Breast epithelium (tissue), 4 donors: ENCODE measurements around the gene ICOSLG. TPM values are rescaled to one million over a fixed set of nuclear protein-coding genes. Genes with fewer than 3 reads are reported as not detected.
"Not testable (repeated sequence)": the region's sequence is repeated elsewhere in the genome, so short reads cannot be mapped to it uniquely, and the experiment has no call there.

Experiments
- DNase-seq, 2 donors: peaks; one replicate each; pipeline ENCODE4 v3.0.0-alpha.2; 2019; ENCODE audit warnings: low spot score in 2 of 2
- H3K27ac ChIP-seq, 2 donors: fragments of 200-600 bp; sonication (generic) in 1 of 2; one replicate each; pipeline ENCODE4 v1.5.1; 2016 to 2019; ENCODE audit warnings: mild to moderate bottlenecking in 1 of 2
- H3K27me3 ChIP-seq, 2 donors: fragments of 200-600 bp; sonication (generic) in 1 of 2; one replicate each; pipeline versions ENCODE4 v1.5.1 to v1.6.0; 2017 to 2019; ENCODE audit warnings: control low read depth in 1 of 2, mild to moderate bottlenecking in 1 of 2
- H3K36me3 ChIP-seq: fragments of 200-600 bp; one replicate; pipeline ENCODE4 v1.5.1; 2019
- H3K4me1 ChIP-seq, 2 donors: fragments of 200-600 bp; sonication (generic); one replicate each; pipeline ENCODE4 v1.5.1; 2016 to 2019; ENCODE audit warnings: control low read depth in 1 of 2
- H3K4me3 ChIP-seq, 3 donors: fragments of 200-600 bp; sonication (generic); 1 replicate in 2 of 3; 2 replicates in 1 of 3; pipeline ENCODE4 v1.5.1; 2016 to 2019; ENCODE audit warnings: mild to moderate bottlenecking in 3 of 3, moderate library complexity in 2 of 3
- H3K9me3 ChIP-seq, 2 donors: fragments of 200-600 bp; sonication (generic) in 1 of 2; one replicate each; pipeline ENCODE4 v1.5.1; 2016 to 2019; ENCODE audit warnings: control low read depth in 1 of 2
- POLR2A ChIP-seq: fragments of 450-650 bp; IDR thresholded peaks from one replicate; pipeline ENCODE4 v1.6.1; 2016; ENCODE audit warnings: antibody characterized with exemption, mild to moderate bottlenecking, moderate library complexity
- POLR2AphosphoS5 ChIP-seq, 3 donors: sonication (generic); formaldehyde crosslinking; IDR thresholded peaks; one replicate each; pipeline ENCODE4 v1.6.1; 2017; ENCODE audit warnings: antibody characterized with exemption in 3 of 3
- intact Hi-C: fragments of 100-400 bp; cut with DNase I; formaldehyde crosslinking; loops from one replicate; pipeline ENCODE4 v1.15.1; 2023; ENCODE audit warnings: low total_unique reads
- total RNA-seq, 3 donors: library from RNA; depleted of rRNA; stranded (reverse); fragments of >200 nt; gene quantifications; one replicate each; pipeline ENCODE4 v1.1.0, GENCODE V29; 2016
- TF ChIP-seq, protein P1 (sequence below), 3 donors: fragments of 450-650 bp; IDR thresholded peaks; one replicate each; pipeline ENCODE4 v1.5.1; 2016 to 2017; ENCODE audit warnings: antibody characterized with exemption in 3 of 3, mild to moderate bottlenecking in 3 of 3, moderate library complexity in 3 of 3

ICOSLG gene
- total RNA-seq, 3 donors from 2014 or later, result 0.80 to 4.2 (median 2.6) TPM

DNA sequence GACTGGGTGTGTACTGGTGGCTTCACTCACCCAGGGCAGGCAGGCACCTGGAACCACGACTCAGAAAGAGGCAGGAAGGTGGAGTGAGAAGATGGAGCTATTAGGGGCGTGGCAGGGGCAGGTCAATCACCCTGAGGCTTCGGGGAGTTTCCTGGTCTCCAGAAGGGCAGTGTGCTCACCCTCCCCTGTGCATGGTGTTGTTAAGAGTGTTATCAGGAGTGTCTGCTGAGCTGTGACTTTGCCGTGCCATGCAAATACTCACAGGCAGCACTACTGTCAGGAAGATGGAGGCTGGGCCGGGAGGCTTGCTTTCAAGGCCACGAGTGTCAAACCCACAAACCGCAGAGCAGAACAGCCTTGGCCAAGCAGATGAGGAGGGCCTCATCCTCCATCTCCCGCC, 22.3 kb downstream of the ICOSLG start:
- H3K4me3 ChIP-seq, intact Hi-C loops, H3K4me1 ChIP-seq, H3K27ac ChIP-seq, DNase-seq, H3K9me3 ChIP-seq, H3K36me3 ChIP-seq, H3K27me3 ChIP-seq: not testable (repeated sequence)

DNA sequence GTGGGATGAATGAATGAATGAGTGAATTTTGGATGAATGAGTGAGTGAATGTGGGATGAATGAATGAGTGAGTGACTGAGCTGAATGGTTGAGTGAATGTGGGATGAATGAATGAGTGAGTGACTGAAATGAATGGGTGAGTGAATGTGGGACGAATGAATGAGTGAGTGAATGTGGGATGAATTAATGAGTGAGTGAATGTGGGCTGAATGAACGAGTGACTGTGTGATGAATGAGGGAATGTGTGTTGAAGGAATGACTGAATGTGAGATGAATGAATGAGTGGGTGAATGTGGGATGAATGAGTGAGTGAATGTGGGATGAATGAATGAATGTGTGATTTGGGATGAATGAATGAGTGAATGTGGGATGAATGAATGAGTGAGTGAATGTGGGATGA, 28.8 kb downstream of the ICOSLG start:
- H3K27ac ChIP-seq, H3K27me3 ChIP-seq, DNase-seq, H3K9me3 ChIP-seq, intact Hi-C loops, H3K4me3 ChIP-seq, H3K4me1 ChIP-seq, H3K36me3 ChIP-seq: not testable (repeated sequence)

DNA sequence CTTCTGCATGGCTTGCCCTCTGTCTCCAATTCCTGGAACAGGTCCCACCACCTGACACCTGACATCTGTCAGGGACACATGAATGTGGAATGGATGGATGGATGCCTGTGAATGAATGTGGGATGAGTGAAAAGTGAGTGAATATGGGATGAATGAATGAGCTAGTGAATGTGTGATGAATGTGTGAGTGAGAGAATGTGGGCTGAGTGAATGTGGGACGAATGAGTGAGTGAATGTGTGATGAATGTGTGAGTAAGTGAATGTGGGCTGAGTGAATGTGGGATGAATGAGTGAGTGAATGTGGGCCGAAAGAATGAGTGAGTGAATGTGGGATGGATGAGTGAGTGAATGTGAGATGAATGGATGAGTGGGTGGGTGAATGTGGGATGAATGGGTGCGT, 29.2 kb downstream of the ICOSLG start:
- H3K27me3 ChIP-seq, intact Hi-C loops, H3K4me1 ChIP-seq, DNase-seq, H3K27ac ChIP-seq, H3K36me3 ChIP-seq, H3K9me3 ChIP-seq, H3K4me3 ChIP-seq: not testable (repeated sequence)

DNA sequence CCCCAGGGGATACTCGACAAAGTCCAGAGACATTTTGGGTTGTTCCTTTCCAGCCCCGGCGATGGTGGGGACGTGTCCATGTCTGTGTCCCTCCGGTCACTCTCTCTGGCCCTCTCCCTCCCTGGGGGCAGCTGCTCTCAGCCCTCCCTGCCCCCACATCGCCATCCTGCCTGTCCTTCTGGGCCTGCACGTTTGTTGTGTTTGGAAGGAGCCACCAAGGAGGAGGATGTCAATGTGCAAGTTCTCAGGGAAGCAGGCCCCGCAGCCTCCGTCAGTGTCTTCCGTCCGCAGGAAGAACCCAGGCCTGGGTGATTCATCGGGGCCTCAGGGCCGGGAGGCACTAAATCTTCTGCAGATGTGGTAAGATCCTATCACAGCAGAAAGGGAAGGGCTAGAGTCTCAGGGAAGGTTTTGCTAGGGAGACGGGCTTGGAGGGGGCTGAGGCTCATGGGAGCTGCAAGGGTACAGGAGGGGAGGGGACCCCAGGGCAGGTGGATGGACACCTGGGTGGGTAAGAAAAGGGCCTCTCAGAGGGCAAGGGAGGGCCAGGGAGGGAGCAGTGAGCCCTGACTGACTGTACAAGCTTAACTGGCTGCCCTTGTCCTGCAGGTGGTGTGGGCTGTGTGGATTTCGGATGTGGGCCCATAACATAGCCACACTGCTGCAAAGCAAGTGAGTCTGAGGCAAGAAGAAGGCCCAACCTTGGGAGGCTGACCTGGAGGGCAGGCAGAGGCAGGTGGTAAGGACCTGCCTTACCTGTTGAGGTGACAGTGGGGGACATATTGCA, 32.7 kb downstream of the ICOSLG start:
- H3K27me3 ChIP-seq, H3K36me3 ChIP-seq, DNase-seq, H3K9me3 ChIP-seq, H3K4me1 ChIP-seq, intact Hi-C loops, H3K4me3 ChIP-seq: not testable (repeated sequence)
- peak overlapping the region in 1 of 2 donors; percentile 52 for H3K27ac ChIP-seq

DNA sequence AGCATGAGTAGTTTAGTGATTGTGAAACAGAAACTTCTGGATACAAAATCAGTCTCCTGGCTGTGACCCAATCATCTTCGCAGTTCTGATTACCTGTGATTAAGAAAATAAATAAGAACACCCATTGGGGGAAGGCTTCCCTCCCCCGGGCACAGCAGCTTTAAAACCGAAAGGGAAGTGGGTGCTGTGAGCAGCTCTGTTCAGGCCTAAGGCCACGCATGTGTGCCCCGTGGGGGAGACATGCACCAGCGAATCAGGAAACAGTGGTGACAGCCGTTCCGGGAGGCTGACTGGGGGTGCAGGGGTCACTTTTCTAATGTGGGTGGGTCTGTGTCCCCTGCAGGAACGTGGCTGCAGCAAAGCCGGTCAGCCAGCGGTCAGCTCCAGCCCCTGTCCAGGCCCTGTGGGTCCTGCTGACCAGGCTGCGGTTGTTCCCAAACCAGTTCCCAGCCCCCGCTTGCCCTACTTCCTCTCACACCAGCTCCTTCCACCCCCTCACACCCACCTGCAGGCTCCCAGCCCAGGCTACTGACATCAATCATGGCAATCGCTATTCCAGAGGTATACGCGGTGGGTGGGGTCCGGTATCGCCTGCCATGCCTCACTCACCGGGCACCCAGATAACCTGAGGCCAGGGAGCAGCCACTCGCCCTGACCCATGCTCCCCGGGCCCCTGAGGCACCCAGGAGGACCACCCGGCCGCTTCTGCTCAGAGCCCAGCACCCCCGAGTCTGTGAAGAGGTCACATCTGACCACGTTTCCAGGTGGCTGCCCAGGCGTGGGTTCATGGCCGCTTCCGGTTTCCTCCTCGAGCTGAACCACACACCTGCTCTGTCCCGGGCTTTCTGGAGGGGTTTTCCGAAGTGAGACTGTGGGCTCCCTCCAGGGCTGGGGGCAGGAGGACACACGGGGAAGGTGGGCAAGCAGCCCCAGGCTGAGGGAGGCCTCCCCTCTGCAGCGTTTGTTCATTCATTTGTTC, 33.8 kb downstream of the ICOSLG start:
- H3K4me3 ChIP-seq, DNase-seq, H3K36me3 ChIP-seq, H3K9me3 ChIP-seq, H3K27me3 ChIP-seq, H3K27ac ChIP-seq, H3K4me1 ChIP-seq, intact Hi-C loops: not testable (repeated sequence)

DNA sequence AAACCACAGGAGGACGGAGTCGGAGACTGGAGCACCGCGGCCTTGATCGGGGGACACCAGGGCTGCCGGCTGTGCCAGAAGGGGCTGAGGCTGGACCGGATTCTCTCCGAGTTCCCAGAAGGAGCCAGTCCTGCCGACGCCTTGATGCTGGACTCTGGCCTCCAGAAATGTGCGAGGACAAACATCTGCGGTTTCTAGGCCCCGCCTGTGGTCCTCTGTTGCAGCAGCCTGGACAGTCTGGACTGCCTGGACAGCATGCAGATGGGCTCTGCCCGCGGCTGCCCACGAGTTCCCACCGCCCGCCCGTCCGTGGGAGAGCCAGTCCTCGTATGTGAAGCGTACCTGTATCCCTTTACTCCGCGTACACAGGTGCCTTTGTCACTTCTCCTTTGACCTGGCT, 34.6 kb downstream of the ICOSLG start:
- H3K4me1 ChIP-seq, intact Hi-C loops, H3K9me3 ChIP-seq, DNase-seq, H3K4me3 ChIP-seq, H3K27ac ChIP-seq, H3K27me3 ChIP-seq, H3K36me3 ChIP-seq: not testable (repeated sequence)

DNA sequence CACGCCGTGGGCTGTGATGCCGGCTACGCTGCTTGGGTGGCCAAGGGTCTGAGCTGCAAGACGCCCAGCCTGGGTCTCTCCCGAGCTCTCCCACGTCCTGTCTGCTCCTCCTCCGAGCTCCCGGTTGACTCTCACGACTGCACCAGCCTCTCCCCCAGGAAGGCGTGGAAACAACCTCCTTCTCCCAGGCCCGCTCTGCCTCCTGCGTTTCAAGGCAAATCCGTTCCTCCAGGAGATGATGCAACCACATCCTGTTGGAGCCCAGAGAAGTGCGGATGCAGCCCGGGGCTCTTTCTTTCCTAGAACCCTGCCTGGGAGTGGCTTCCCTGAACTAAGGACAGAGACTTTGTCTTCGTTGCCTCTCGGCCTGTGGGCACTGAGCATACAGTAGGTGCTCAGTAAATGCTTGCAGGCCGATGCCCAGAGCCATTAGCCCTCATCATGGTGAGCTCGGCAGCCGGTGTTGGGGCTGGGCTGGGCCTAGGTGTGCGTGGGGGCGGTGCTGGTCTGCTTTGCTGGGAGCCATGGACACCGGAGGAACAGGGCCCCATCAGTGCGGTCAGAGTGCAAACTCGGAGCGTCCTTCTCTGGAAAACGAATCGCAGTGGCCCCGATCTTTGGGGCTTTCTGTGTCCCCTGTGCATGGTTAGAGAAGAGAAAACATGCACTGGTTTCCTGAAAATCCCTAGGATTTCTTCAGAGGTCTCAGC, 38.0 kb downstream of the ICOSLG start:
- H3K4me1 ChIP-seq, H3K27me3 ChIP-seq, H3K27ac ChIP-seq, H3K9me3 ChIP-seq, DNase-seq, H3K4me3 ChIP-seq, H3K36me3 ChIP-seq, intact Hi-C loops: not testable (repeated sequence)

DNA sequence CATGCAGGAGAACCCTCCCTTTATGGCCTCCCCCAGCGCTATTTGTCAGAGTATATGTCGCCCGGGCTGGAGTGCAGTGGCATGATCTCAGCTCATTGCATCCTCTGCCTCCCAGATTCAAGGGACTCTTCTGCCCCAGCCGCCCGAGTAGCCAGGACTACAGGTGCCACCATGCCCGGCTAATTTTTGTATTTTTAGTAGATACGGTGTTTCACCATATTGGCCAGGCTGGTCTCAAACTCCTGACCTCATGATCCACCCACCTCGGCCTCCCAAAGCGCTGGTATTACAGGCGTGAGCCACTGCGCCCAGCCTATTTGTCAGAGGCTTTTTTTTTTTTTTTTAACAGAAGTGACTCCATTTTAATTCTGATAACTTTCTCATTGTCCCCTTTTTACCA, 40.7 kb downstream of the ICOSLG start:
- intact Hi-C loops, H3K36me3 ChIP-seq, H3K27ac ChIP-seq, H3K4me3 ChIP-seq, H3K9me3 ChIP-seq, DNase-seq, H3K27me3 ChIP-seq, H3K4me1 ChIP-seq: not testable (repeated sequence)

DNA sequence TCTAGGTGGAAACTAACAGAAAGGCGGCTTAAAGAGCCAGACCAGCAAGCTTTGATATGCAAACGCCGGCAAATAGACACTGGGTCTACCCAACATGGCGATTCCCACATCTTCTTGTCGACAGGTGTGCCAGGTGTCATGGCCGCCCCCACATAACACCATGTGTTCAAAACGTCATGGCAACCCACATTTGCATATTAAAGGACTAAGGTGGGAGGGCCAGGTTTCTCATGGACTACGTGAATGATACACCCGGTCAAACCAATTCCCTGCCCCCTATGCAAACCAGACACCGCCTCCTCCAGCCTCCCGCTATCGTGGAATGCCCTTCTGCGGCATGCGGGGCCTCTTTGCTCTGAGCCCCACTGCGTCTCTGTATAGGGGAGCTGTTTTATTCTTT, 41.3 kb downstream of the ICOSLG start:
- intact Hi-C loops, result no loop called here
- Histone ChIP-seq H3K27me3 (no peaks in the 10 kb centered on the region), H3K27ac (no peak overlapping the region), H3K9me3 (no peaks in the 10 kb centered on the region), H3K4me3 (no peak overlapping the region), H3K4me1 (no peaks in the 10 kb centered on the region), H3K36me3 (no peaks in the 10 kb centered on the region)
- DNase-seq, result peak in 1 of 2 donors; percentile 45
- TF ChIP-seq, protein P1, sequence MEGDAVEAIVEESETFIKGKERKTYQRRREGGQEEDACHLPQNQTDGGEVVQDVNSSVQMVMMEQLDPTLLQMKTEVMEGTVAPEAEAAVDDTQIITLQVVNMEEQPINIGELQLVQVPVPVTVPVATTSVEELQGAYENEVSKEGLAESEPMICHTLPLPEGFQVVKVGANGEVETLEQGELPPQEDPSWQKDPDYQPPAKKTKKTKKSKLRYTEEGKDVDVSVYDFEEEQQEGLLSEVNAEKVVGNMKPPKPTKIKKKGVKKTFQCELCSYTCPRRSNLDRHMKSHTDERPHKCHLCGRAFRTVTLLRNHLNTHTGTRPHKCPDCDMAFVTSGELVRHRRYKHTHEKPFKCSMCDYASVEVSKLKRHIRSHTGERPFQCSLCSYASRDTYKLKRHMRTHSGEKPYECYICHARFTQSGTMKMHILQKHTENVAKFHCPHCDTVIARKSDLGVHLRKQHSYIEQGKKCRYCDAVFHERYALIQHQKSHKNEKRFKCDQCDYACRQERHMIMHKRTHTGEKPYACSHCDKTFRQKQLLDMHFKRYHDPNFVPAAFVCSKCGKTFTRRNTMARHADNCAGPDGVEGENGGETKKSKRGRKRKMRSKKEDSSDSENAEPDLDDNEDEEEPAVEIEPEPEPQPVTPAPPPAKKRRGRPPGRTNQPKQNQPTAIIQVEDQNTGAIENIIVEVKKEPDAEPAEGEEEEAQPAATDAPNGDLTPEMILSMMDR (IDR thresholded peaks at IDR 0.05), result no peak
- TF ChIP-seq POLR2AphosphoS5 (IDR thresholded peaks at IDR 0.05) (no peak), POLR2A (no peak)

DNA sequence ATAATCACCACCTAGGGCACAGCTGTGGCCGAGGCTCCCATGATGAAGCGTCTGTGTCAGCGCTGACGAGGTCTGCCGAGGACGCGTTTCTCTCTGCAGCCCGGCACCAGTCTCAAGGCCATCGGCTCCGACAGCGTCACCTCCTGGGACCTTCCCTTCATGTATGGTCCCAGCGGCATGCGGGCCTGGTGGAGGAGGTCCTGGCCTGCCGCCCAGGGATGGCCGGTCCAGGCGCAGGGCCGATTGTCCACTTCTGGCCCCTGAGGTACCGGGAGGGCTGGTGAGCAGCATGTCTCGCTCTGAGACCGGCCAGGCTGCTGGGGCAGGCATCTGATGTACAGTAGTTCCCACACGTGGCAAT, 43.6 kb downstream of the ICOSLG start:
- H3K9me3 ChIP-seq, intact Hi-C loops, H3K27ac ChIP-seq, H3K27me3 ChIP-seq, H3K36me3 ChIP-seq, H3K4me1 ChIP-seq, H3K4me3 ChIP-seq, DNase-seq: not testable (repeated sequence)

DNA sequence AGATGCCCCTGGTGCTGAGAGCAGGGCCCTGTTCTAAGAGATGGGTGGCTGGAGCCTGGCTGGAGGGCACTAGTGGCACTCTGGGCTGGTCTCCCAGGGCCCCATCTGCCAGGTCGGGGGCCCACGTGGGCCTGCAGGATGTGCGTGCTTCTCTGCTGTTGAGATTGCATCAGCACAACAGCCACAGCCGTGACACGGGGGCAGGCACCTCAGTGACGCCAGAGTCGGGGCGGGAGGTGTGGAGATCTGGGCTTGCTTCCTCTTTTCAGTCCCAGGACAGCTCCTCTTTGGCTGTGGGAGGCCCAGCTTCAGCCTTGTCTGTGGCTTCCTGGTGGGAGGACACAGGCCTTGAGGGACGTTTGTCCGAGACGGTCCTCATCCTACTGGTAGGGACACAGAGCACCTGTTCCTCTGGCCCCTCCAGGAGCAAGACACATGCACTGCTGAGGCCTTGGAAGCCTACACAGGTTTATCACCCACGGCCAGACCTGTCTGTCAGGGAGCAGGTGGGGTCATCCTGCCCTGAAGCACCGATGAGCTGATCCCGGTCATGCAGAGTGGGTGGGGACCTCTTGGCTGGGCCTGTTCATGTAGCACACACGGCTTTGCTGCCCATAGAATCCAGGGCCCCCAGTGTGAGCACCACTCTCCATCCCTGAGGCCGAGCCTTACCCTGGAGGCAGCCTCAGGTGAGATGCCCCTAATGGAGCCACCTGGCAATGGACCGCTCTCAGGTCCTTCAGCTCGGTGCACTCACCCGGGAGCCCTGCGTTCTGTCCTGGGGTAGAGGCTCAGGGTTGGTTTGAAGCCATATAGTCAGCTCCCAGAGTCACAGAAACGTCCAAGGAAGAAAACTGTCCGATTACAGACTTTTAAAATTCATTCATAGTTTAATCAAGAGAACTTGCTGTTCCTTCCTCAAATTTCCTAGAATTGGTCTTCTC, 44.3 kb downstream of the ICOSLG start:
- H3K9me3 ChIP-seq, H3K4me3 ChIP-seq, H3K27me3 ChIP-seq, H3K4me1 ChIP-seq, intact Hi-C loops, H3K36me3 ChIP-seq: not testable (repeated sequence)
- DNase-seq, result peak in 1 of 2 donors; percentile 43
- peak overlapping the region in 1 of 2 donors; percentile 25 for H3K27ac ChIP-seq
